H1 (cell line): ENCODE measurements around the gene CCDC148. TPM values are rescaled to one million over a fixed set of nuclear protein-coding genes. Genes with fewer than 3 reads are reported as not detected.
A peak's percentile ranks its signal among the peaks of the same experiment; 100 is the strongest.

Experiments used
- BACH1 ChIP-seq: IDR thresholded peaks from 2 replicates; pipeline ENCODE4 v1.6.1; 2012; ENCODE audit warnings: low read length, improper control_type of control experiment
- CBX5 ChIP-seq: fragments of 300-800, 300-1000 bp; sonication (generic); IDR thresholded peaks from 2 replicates; pipeline ENCODE4 v1.7.1; 2016; ENCODE audit warnings: antibody characterized with exemption, low read length, low read depth
- CHD7 ChIP-seq: fragments of 300-600 bp; sonication (generic); IDR thresholded peaks from 2 replicates; pipeline ENCODE4 v1.7.1; 2012; ENCODE audit warnings: low read length, moderate library complexity, mild to moderate bottlenecking, inconsistent platforms; ENCODE audit not compliant: insufficient replicate concordance
- polyA plus RNA-seq, 7 experiments: library from polyadenylated mRNA; depleted of rRNA in 3 of 7; stranded (reverse) in 5 of 7; unstranded in 2 of 7; fragments of >200 nt in 5 of 7; fragments of 200-250 nt in 2 of 7; gene quantifications; 1 replicate in 5 of 7; 2 replicates in 1 of 7; 4 replicates in 1 of 7; pipeline versions ENCODE4 v1.2.1 to v1.2.3, GENCODE V29; 2011 to 2013; ENCODE audit warnings: missing spikeins in 2 of 7, mixed read lengths in 2 of 7
- total RNA-seq: library from RNA; stranded (reverse); fragmentation: NEBNext Ultra II Directional; extraction: Animal tissue kit (Norgen Biotek cat#: 25700); gene quantifications from 2 replicates; pipeline ENCODE4 v1.2.1, GENCODE V29; 2021

CCDC148 gene
- total and polyA plus RNA-seq, 2 of the 8 experiments (the other 6 are each of a cell fraction or from before 2014, with no cell fraction given) = 0.45 to 1.3 TPM

GRCh38 chr2:158505448-158505934, 48.9 kb upstream of the CCDC148 start (continued):
- TF ChIP-seq CHD7 (no peak), BACH1 (peak; percentile 56; the same call in 1 of the 2 replicates), CBX5 (no peak)
